NCI-H1105 treated with DMSO at 0.1 percent for 48 hours (cell line): ENCODE measurements around the gene PLIN5.
"Not testable (repeated sequence)": the region's sequence is repeated elsewhere in the genome, so short reads cannot be mapped to it uniquely, and the experiment has no call there.

Experiments
- DNase-seq: peaks from one replicate; lab custom pipeline; 2025; lab: John Stamatoyannopoulos, UW

The PLIN5 gene

DNA sequence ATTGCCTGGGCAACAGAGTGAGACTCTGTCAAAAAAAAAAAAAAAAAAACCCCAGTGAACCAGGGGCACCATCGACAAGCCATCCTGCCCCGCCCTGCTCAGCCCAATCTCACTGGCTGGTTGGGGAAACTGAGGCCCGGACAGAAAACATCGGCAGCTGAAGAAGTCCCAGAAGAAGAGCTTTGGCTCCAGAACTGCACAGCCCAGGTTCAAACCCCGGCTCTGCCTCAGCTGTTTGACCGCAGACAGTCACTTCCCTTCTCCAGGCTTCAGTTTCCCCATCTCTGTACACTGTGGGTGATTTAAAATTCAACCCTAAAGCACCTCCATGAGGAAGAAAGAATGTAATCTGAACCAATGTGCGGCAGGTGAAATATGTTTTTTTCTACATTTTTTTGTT, 33.9 kb upstream of the PLIN5 start:
- no peak for DNase-seq

DNA sequence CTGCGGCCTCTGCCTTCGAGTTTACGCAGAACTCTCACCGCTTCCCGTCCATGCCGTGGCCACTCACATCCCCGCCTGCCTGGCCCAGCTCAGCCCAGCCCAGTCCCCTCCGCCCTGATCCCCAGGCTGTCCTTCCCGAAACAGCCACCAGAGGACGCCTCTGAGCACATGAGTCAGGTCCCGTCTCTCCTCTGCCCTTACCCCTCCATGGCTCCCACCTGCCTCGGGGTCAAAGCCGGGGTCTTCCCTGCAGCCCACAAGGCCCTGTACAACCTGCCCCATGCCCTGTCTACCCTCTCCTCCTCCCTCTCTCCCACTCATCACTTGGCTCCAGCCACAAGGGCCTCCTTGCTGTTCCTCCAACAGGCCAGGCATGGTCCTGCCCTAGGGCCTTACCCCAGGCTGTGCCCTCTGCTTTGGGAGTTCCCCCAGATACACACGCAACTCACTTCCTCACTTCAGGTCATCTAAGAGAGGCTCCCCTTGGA, 32.6 kb upstream of the PLIN5 start:
- no peak for DNase-seq

DNA sequence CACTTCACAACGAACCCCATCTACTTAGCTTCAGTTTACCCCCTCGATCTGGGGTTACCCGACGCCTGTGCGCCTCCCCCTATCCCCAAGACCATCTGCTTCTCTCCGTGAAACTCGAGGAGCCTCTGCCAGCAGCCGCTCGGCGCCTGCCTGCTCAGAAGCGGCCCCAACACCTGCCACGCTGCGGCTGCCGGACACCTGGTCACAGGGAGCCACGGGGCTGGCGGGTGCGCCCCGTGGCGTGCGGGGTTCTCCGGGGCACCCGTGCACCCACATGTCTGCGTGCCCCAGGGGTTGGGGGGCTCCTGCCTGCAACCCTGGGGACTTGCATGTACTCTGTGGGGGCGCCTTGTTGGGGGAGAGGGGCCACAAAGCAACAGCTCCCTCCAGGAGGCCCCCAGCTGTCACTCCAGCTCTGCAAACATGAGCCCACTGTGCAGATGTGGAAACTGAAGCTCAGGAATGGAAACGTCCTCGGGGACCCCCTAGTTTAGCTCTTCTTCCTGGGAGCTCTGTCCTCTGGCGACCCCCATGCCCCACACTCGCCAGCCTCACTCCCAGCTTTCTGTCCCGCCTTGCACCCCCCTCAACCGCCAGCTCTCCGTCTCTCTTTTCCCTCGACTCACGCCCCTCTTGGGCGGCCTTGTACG, 31.5 kb upstream of the PLIN5 start:
- DNase-seq: peak; percentile 52

DNA sequence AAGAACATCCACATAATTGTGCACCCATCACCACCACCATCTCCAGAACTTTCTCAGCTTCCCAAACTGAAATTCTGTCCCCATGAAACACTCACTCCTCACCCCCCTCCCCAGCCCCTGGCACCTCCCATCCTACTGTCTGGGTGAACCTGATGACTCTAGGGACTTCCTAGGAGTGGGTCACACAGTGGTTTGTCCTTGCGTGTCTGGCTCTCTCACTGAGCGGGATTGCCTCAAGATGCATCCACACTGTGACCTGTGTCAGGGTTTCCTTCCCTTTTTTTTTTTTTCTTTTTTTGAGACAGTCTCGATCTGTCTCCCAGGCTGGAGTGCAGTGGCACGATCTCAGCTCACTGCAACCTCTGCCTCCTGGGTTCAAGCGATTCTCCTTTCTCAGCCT, 28.5 kb upstream of the PLIN5 start:
- DNase-seq: not testable (repeated sequence)

DNA sequence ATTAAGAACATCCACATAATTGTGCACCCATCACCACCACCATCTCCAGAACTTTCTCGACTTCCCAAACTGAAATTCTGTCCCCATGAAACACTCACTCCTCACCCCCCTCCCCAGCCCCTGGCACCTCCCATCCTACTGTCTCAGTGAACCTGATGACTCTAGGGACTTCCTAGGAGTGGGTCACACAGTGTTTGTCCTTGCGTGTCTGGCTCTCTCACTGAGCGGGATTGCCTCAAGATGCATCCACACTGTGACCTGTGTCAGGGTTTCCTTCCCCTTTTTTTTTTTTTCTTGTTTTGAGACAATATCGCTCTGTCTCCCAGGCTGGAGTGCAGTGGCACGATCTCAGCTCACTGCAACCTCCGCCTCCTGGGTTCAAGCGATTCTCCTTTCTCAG, 27.1 kb upstream of the PLIN5 start:
- DNase-seq: not testable (repeated sequence)

- DNase-seq: no peak
These were observed 24.5 kb upstream of the PLIN5 start, which contains the start of gene SEMA6B for GRCh38 chr19:4559569-4559968. Gene SEMA6B (minus strand): TSS chr19:4559684. CDS start chr19:4558457, 1,227 bp downstream.

DNA sequence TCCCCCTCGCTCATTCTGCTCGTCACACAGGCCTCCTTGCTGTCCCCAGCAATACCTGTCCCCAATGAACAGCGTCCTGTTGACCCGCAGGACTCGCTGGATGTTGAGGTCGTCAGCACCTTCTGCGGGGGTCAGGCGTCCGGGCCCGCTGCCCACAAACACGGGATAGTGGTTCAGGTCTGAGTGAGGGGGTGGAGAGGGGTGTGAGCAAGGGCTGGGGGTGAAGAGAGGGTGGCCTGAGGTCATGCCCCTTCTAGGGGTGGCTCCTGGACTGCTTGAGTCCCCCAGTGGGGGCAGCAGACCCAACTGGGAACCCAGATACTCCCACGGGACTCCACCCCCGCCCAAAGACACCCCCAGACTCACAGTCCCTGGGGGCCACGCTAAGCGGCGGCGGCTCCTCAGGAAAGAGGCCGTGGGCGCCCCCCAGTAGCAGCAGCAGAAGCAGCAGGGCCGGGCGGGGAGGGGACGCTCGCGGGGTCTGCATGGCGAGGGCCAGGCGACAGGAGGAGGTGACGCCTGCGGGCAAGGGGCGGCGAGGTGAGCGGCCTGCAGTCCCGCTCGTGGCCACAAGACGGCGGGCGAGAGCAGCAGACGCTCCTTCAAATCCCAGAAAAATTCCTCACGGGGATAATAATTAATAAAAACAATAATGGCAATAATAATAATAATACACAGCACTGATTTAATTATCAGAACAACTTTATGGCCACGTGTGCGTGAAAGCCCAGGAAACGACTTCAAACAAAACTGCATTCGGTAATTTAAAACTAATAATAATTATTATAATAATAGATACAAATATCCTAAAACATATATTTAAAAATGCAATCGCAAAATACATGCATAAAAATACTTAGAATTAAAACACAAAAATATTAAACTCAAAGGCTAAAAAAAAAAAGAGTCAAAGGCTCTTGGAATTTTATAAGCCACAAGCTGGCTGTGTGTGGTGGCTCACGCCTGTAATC, 23.2 kb upstream of the PLIN5 start:
- DNase-seq: peak; percentile 15

DNA sequence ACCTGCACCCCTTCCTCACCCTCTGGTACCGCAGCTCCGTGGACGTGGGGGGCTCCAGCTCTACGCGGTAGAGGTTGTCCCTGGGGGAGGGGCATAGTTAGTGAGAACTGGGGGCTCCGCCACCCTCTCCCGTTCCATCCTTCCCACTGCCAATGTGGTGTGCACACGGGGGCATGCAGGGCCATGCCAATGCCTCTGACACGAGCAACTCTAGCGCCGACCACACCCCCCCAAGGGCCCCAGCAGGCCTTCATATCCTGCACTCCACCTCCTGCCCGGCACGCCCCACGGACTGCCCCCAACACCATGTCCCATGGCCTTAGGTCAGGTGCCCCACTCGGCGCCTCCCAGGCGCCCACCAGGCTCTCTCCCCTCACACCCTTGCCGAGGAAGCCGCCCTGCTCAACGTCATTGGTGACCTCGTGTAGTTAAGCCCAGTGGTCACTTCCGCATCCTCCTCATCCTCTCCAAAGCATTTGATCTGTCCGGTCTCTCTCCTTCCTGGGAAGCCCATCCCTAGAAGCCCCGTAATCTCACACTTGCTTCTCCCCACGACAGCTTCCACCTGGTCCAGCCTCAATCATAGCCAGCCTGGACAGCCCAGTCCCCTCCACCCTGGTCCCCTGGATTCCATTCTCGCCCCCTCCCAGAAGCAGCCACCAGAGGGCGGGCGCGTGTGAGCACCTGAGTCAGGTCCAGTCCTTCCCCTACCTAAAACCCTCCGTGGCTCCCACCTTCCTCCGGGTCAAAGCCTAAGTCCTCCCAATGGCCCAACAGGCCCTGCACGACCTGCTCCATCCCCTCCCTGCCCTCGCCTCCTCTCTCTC, 22.3 kb upstream of the PLIN5 start:
- DNase-seq: no peak

- no peak for DNase-seq
These were observed 21.6 kb upstream of the PLIN5 start for GRCh38 chr19:4556597-4557127.

- no peak for DNase-seq
These were observed 20.9 kb upstream of the PLIN5 start for GRCh38 chr19:4555657-4556561.

- no peak for DNase-seq
These were observed 19.7 kb upstream of the PLIN5 start for GRCh38 chr19:4554717-4555116.

DNA sequence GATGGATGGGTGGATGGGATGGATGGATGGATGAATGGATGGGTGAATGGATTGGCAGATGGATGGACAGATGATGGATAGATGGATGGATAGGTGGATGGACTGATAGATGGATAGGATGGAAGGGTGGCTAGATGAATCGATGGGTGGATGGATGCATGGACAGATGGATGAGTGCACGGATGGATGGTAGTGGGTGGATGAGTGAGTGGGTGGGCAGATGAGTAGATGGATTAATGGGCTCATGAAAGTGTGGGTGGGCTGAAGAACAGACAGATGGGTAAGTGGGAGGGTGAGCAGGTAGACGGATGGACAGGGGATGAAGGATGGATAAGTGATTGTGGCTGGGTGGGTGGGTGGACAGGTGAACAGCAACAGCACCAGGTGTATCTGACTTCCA, 18.8 kb upstream of the PLIN5 start:
- no peak for DNase-seq

GRCh38 chr19:4553092-4553695, 18.2 kb upstream of the PLIN5 start:
- DNase-seq: no peak

- no peak for DNase-seq
These were observed 17.4 kb upstream of the PLIN5 start for GRCh38 chr19:4552525-4552819.

- DNase-seq: no peak
These were observed 15.5 kb upstream of the PLIN5 start for GRCh38 chr19:4550479-4551050.

DNA sequence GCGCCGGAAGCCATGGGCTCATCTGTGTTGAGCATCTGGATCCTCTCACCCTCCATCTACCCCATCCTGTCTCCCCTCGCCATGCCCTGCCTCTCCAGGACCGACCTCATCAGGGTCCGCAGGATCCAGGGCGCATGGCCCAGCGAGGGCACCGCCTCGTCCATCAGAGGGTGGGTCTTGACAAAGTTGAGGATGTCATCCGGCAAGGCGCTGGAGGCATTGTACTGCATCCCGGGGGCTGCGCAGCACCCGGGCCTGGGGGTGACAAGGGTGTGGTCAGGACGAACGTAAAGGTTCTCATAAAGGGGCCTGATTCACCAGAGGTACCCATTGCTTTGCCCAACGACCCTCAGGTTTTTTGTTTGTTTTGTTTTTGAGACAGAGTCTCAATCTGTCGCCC, 15.0 kb upstream of the PLIN5 start:
- no peak for DNase-seq

GRCh38 chr19:4548238-4548584, 13.2 kb upstream of the PLIN5 start:
- DNase-seq: no peak

GRCh38 chr19:4547303-4548237, 12.5 kb upstream of the PLIN5 start:
- peak; percentile 11 for DNase-seq
